Measurements from ENCODE around the gene MIPOL1. TPM values are rescaled to one million over a fixed set of nuclear protein-coding genes. Genes with fewer than 3 reads are reported as not detected.
A peak's percentile ranks its signal among the peaks of the same experiment; 100 is the strongest.

The MIPOL1 gene
- total RNA-seq, 1 experiment from 2014 or later: 10.5 TPM

DNA sequence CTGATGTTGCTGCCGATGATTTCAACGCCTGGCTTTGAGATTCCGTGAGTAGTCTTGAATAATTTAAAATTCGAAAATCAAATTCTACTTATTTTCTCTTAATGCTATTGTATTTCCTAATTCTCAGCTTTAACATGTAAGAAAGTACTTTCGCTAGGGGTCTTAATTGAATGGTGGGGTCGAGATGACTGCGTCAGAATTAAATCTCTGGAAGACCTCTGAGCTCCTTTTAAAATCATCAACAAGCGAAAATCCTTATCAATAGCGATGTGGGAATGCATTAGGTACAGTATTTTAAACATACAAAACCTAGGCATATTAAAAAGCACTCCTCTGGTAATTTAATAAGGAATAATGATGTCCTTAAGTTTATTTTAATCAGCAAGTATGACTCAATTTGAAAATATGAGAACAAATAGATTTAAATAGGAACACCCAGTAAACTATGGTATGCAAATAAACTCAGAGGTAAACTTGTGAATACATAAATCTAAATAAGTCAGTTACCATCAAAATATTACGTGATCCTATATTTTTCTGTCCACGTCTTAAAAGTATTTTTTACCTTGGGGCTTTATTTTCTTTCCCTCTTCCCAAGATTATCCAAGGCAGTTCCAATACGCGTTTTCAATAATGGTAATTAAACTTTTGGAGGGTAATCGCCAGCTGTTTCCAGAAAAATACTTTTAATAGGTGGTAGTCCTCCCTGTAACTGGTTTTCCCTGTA lies 395.9 kb downstream of the MIPOL1 start:
- in situ Hi-C loops (cut with HindIII; ENCODE audit: low pct_unique_long_range_greater_than_20kb, low sequenced_read_pairs): no loop called here
- DNase-seq (ENCODE audit: low read depth): no peak

DNA sequence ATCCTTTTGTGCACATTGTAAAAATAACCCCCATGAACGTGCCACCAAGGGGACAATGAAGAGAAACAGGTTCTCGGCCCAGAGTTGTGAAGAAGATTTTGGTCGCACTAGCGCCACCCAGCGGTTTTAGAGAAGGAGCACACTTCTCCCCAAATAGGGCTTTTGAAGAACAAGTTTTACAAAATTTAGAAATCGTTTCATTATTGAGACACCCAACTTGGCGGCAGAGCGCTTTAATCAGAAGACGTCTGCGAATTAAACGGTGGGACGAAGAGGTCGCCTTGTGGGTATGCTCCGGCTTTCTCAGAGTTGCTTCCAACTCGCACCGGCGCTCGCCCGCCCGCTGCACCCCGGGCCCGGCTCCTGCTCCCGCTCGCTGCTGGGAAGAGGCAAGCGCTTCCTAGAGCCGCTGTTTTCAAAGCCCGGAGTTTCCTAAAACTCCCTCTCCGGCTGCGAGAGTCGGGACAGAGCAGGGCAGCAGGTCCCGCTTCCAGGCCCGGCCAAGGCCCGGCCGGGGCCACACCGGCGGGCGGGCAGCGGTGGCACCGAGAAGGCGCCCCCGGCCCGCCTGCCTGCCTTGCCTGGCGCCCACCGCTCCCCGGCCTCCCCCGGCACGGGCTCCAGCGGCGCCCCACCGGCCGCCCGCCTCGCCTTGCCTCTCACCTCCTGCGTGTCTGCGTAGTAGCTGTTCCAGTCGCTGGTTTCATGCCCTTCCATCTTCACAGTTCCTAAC lies 396.7 kb downstream of the MIPOL1 start:
- in situ Hi-C loops (cut with HindIII; ENCODE audit: low pct_unique_long_range_greater_than_20kb, low sequenced_read_pairs): no loop called here
- no peak for DNase-seq (ENCODE audit: low read depth)

DNA sequence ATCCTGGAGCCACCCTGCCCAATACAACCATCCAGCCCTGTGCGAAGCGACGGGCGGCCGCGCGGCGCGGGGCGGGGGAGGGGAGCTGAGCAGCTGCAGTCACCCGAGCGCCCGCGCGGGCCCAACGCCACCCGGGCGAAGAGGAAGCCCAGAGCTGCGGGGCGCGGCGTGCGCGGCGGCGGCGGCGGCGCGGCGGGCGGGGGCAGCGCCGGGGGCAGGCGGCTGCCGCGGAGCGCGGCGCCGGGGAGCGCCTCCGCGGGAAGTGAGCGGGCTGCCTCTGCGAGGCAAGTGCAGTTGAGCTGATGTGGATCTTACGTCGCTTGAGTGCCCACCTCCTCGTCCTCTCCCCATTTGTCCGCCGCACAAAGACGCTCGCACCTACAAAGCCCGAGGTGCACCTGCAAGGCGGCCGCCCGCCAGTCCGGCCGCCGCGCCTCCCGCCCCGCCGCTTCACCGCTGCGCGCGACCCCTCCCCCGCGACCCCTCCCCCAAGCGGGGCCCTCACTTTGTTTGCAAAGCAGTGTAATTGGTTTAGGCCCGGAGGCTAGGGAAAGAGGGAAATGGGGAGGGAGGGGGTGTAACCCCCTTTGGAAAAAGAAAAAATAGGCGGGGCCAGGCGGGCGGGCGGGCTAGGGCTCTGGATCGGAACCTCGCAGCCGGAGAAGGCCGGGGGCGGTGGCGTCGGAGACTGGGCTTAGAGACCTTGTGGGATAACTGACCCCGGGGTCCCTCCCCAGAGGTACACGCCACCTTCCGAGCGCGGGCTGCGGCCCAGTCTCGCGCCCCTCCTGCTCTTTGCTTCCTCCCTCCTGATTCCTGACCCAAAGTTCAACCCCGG lies 397.5 kb downstream of the MIPOL1 start, which contains the start of the genes FOXA1 and TTC6:
Gene FOXA1 (minus strand): TSS at position 279 of the 838 bp plus-strand sequence. CDS start 277 bp downstream, at position 2.
Gene TTC6 (plus strand): TSS at position 659 of the 838 bp plus-strand sequence. CDS start 26,436 bp downstream, outside the sequence.
- in situ Hi-C loops (cut with HindIII; ENCODE audit: low pct_unique_long_range_greater_than_20kb, low sequenced_read_pairs): no loop called here
- no peak for DNase-seq (ENCODE audit: low read depth)

DNA sequence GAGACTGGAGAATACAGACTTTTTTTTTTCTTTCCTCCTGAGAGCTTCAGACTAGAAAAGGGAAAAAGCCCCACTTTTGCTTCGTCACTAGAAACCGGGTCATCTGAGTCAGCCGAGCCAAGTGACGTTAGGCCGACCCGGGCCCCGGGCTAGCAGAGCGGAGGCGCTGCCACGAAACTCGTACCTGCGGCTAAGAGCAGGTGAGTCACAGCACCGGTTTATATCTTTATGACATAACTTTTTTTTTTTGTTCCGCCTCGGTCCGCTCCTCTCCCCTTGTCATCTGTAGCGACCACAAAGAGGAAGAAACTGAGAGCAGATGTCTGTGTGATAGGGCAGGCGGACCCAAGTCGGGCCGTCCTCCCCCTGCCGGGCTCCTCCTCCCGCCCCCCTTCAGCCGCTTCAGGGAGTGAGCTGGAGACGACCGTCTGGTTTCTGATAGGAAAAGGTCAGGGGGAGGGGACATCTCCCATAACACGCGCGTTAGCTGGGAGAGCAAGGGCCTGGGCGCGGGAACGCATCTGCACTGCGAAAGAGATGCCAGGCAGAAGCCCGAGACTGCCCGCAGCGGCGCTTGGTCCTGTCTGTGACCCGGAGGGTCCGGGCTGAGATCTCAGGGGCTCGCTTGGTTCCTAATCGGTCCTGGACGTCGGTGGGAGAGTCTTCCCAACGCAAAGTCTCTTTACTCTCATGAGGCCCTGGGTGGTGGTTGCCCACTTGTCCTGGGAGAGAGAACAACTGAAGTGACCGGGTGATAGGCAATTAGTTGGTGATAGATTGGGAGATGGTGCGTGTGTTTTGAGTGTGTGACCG lies 398.3 kb downstream of the MIPOL1 start:
- DNase-seq (ENCODE audit: low read depth): peak; percentile 67
- in situ Hi-C loops (cut with HindIII; ENCODE audit: low pct_unique_long_range_greater_than_20kb, low sequenced_read_pairs): no loop called here

DNA sequence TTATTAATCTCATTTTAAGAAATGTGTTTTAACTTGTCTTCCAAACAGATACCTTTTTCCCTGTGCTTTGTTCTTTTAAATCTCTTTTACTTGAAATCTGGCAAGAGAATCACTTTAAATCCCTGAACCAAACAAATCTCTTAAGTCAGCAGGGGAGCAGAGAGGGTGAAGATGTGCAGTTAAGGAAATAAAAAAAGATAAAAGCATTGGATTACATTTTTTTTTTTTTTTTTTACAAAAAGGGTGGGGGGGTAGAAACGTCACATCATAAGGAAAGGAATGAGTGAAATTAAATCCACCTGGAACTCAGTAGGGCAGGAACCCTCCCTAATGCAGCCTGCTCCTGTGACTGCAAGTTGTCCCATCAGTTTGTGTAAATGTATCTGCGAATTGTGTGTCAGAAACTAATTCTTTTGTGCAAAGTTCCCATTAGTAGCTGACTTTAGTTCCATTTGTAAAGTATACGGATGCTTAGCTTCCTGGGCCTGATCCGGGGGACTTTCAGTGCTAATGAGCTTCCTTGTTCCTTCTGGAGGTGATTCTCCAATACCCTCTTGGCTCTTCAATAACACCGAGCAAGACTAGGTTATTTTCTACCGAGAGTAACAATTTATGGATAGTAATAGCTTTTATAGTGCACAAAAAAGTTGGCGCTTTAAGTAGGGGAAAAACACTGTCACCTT lies 399.2 kb downstream of the MIPOL1 start:
- in situ Hi-C loops (cut with HindIII; ENCODE audit: low pct_unique_long_range_greater_than_20kb, low sequenced_read_pairs): no loop called here
- no peak for DNase-seq (ENCODE audit: low read depth)

DNA sequence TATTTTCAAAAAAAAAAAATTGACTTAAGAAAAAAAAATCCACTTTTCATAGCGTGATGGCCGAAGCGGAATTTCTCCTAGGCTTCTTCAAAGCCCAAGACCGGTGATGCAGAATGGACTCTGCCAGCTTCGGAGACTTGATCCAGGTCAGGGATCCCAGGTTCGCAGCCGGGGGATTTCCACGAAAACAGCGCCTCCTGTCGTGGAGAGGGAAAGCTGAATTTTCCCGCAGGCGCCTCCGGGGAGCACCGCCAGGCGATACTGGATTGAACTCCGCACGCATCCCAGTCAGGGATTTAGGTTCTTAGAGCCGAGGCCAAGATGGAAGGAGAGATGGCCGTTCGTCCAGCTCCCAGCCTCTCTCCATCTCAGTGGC lies 399.8 kb downstream of the MIPOL1 start:
- DNase-seq (ENCODE audit: low read depth): no peak
- in situ Hi-C loops (cut with HindIII; ENCODE audit: low pct_unique_long_range_greater_than_20kb, low sequenced_read_pairs): no loop called here

DNA sequence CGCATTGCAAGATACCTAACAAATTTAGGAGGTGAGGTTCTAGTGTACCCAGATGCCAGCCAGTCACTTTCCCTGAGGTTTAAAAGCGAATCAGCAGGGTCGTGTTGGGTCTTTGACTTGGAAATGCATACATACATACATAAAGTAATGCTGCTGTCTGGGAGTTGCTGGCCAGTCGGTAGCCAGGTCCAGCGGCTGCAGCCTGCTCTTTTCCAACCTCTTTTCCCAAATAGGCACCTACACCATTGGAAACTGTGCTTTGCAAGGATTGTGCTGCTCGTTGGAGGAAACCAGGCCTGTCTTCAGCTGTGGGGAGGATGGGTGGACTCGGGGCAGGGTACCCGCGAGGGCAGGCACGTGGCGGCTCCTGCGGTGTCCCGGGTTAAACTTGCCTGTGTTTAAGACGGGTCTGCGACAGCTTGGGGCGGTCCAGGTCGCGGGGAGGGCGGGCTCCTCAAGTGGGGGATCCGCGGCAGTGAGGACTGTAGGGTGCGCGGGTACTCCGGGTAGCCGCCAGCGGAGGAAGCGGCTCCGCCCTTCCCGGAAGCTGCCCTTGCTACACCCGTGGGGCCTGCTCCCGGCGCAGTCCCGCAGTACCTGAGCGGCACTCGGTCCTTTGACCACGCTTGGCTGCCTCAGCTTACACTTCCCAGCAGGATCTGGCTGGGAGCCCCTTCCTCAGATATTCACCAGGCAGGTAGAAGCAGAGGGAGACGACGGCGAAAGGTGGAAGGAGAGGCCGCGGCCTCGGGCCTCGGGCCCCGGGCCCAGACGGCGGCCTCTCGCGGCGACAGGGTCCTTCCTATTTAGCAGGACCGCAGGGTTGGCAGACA lies 400.4 kb downstream of the MIPOL1 start:
- DNase-seq (ENCODE audit: low read depth): no peak

DNA sequence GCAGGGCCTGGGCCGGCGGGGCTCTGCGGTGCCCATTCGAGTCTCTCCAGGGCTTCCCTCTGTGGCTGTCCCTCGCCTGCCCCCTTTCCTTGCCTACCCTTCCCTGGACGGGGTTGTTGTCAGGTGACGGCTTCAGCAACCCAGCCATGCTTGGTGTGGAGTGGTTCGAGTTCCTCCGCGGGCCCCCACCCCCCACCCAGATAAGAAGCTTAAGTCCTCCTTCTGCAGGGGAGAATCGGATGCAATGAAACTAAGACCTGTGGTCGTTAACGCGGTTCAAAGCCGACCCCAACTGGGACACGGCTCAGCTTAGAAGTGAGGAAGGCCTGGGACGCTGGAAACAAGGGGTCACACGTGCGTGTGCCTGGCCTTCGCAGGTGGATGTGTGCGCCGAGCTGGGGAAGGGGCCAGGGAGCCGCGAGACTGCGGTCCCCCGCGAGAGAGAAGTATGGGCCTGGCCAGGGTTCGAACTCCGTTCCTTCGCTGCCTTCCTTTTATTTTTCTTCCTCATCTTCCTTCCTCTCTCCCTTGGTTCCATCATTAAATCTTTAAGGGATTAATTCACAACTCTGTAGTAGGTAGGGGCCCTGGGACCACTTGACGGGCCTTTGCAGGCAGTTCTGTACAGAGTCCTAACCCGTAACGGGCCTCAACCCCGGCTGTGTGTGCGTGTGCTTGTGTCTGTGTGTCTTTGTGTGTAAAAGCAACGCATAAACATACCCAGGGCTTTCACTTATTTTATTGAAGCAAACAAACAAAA lies 401.2 kb downstream of the MIPOL1 start:
- in situ Hi-C loops (cut with HindIII; ENCODE audit: low pct_unique_long_range_greater_than_20kb, low sequenced_read_pairs): no loop called here
- no peak for DNase-seq (ENCODE audit: low read depth)

More for the DNA sequence above, 400.4 kb downstream of the MIPOL1 start:
- in situ Hi-C loops (cut with HindIII; ENCODE audit: low pct_unique_long_range_greater_than_20kb, low sequenced_read_pairs): no loop called here

DNA sequence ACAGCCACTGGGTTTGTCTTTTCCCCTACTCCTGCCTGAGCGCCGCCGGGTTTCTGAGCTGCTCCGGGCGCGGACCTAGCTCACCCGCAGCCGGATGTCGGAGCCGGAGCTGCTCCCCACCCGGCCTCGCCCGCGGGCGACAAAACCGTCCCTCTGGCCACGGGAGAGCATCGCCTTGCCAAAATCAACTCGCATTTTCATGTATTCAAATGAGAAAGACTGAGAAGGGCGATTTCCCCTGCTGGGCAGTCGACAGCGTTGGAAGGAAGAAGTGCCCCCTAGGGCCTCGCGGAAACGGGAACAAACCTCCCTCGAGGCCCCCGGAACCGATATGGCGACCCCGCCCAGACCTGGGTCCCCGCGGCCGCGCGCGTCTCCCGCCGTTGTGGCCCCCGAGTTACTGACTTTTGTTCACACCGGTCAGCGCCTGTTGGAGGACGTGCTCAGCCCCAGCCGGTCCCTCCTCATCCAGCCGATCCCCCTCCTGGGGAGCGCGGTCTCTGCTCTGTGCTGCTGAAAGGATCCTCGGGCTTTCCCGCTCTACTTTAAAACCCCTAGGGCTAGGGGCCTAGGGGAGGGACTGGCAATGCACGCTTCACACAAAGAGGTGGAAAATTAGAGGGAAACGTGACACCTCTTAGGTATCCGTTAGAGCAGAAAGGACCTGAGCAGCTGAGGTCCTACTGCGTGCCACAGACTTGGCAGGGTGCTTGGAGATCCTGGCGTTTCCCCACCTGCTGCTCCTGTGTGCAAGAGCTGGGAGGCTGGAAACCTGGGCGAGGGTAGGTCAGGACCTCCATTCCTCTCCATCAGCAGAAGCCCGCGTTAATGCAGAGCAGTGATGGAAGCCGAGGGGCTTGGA lies 402.0 kb downstream of the MIPOL1 start:
- in situ Hi-C loops (cut with HindIII; ENCODE audit: low pct_unique_long_range_greater_than_20kb, low sequenced_read_pairs): no loop called here
- DNase-seq (ENCODE audit: low read depth): no peak

DNA sequence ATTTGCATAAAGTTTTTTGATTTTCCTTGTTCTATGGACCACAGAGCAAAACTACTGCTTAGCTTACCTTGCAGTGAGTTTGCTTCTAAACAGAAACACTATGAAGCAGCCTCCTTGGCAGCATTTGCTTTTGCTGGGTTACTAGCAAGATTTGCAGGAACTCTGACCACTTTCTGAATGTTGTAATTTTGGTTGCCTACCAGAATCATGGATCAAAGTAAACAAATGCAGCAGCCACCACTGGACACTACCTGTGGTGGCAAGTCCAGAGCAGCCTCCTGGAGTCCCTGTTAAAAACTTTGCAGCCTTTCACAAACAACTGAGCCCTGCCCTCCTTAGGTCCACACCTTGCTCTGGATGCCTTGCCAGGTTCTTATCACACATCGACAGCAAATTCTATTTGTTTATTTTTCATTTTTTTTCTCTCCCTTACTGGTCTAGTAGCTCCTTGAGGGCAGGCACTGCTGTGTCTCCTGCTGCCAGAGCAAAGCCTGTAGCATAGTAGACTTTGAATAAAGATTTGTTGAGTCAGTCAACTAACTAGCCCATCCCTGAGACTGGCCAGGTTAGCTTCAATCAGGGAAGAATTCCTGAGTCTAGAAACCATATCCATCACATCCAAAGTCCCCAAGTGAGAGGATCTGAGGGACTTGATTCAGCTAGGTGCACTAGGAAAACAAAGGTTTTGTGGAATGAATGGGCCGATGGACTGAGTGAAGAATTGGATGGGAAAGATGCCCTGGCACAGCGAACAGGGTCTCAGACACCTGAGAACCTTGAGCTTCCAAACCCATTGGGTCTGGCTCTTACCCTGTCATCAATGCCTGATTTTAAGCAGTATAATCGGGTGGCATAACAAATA lies 403.4 kb downstream of the MIPOL1 start:
- in situ Hi-C loops (cut with HindIII; ENCODE audit: low pct_unique_long_range_greater_than_20kb, low sequenced_read_pairs): no loop called here

DNA sequence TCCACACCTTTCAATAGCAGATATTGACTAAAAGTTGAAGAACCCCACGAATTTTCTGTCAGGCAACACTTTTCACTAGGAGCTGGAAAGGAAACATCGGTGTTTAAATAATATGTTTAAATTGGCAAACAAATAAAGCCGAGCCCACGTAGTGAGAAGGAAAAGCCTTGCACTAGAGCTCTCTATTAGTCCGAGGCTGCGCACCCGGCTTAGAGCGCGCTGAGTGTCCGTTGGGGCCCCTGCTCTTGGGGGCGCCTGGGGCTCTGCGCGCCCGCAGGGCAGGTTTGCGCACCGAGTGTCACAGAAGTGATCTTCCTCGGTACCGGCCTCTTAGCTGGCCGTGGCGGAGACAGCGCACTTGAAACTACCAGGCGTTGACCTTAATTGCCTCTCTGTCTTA lies 404.1 kb downstream of the MIPOL1 start:
- in situ Hi-C loops (cut with HindIII; ENCODE audit: low pct_unique_long_range_greater_than_20kb, low sequenced_read_pairs): no loop called here
- no peak for DNase-seq (ENCODE audit: low read depth)

More for the DNA sequence above, 403.4 kb downstream of the MIPOL1 start:
- DNase-seq (ENCODE audit: low read depth): no peak
